Parathyroid adenoma (tissue), 2 donors: Measurements from ENCODE around the gene SBK3.

ENCODE experiments used
- H2AFZ ChIP-seq: fragments of 300-600 bp; sonication (generic); one replicate; pipeline ENCODE4 v1.7.0; 2017; ENCODE audit warnings: antibody characterized with exemption, mild to moderate bottlenecking
- H3K27ac ChIP-seq: fragments of 300-600 bp; sonication (generic); one replicate; pipeline ENCODE4 v1.7.0; 2017
- H3K27me3 ChIP-seq: fragments of 300-600 bp; sonication (generic); one replicate; pipeline ENCODE4 v1.7.0; 2017; ENCODE audit warnings: low read length; ENCODE audit not compliant: control insufficient read depth, insufficient read depth
- H3K36me3 ChIP-seq: fragments of 300-600 bp; sonication (generic); one replicate; pipeline ENCODE4 v1.7.0; 2017; ENCODE audit warnings: low read length; ENCODE audit not compliant: control insufficient read depth, insufficient read depth
- H3K4me1 ChIP-seq: fragments of 300-600 bp; sonication (generic); one replicate; pipeline ENCODE4 v1.7.0; 2017; ENCODE audit warnings: control low read depth
- H3K4me2 ChIP-seq: fragments of 300-600 bp; sonication (generic); one replicate; pipeline ENCODE4 v1.7.0; 2017; ENCODE audit warnings: low read length
- H3K4me3 ChIP-seq: fragments of 300-600 bp; sonication (generic); one replicate; pipeline ENCODE4 v1.7.0; 2017; ENCODE audit warnings: low read depth, low read length
- H3K79me2 ChIP-seq: fragments of 300-600 bp; sonication (generic); one replicate; pipeline ENCODE4 v1.7.0; 2017; ENCODE audit warnings: control low read depth
- H3K9ac ChIP-seq: fragments of 300-600 bp; sonication (generic); one replicate; pipeline ENCODE4 v1.7.0; 2017; ENCODE audit warnings: mild to moderate bottlenecking
- H3K9me3 ChIP-seq: fragments of 300-600 bp; sonication (generic); one replicate; pipeline ENCODE4 v1.7.0; 2017; ENCODE audit warnings: low read length; ENCODE audit not compliant: control insufficient read depth
- CTCF ChIP-seq: fragments of 300-600 bp; sonication (generic); IDR thresholded peaks from one replicate; pipeline ENCODE4 v1.7.0; 2017; ENCODE audit warnings: antibody characterized with exemption, mild to moderate bottlenecking
- donor health status: primary hyperparathyroidism.

SBK3 gene

DNA sequence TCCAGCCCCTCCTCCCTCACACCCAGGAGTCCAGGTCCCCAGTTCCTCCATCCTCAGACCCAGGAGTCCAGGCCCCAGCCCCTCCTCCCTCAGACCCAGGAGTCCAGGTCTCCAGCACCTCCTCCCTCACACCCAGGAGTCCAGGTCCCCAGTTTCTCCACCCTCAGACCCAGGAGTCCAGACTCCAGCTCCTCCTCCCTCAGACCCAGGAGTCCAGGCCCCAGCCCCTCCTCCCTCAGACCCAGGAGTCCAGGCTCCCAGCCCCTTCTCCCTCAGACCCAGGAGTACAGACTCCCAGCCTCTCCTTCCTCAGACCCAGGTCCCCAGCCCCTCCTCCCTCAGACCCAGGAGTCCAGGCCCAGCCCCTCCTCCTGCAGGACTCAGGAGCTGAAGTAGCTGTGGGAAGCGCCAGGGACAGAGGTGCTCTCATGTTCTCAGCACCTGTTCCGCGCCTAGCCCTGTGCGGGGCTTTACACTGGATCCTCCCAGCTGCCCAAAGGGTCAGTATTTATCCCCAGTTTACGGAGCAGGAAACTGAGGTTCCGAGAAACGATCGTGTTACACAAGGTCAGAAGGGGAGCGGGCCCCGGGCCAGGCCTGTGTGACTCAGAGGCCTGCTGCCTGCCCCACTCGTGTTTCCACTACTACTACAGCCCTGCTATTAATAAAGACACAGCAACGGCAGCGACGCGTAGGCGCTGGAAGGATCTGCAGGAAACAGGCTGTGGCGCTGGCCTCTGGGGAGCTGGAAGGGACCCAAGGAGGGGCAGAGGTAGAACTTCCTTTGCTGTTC lies 1.7 kb upstream of the SBK3 start:
- peak overlapping the region; percentile 66 for H3K27ac ChIP-seq
- H3K36me3 ChIP-seq: no peaks in the 10 kb centered on the region
- H3K79me2 ChIP-seq: no peaks in the 10 kb centered on the region
- TF ChIP-seq CTCF: no peak
- no peak overlapping the region for H2AFZ ChIP-seq
- no peak overlapping the region for H3K4me2 ChIP-seq
- no peak overlapping the region for H3K4me3 ChIP-seq
- H3K9ac ChIP-seq: no peak overlapping the region
- H3K27me3 ChIP-seq: no peaks in the 10 kb centered on the region
- H3K9me3 ChIP-seq: no peaks in the 10 kb centered on the region
- H3K4me1 ChIP-seq: no peaks in the 10 kb centered on the region

- Histone ChIP-seq H3K27ac (peak overlapping the region; percentile 66), H3K4me1 (no peaks in the 10 kb centered on the region), H3K27me3 (no peaks in the 10 kb centered on the region), H3K9ac (no peak overlapping the region), H2AFZ (no peak overlapping the region), H3K9me3 (no peaks in the 10 kb centered on the region), H3K4me2 (no peak overlapping the region), H3K79me2 (no peaks in the 10 kb centered on the region), H3K36me3 (no peaks in the 10 kb centered on the region), H3K4me3 (no peak overlapping the region)
- no peak for TF ChIP-seq CTCF
Measured at GRCh38 chr19:55546011-55546410, 668 bp upstream of the SBK3 start.

DNA sequence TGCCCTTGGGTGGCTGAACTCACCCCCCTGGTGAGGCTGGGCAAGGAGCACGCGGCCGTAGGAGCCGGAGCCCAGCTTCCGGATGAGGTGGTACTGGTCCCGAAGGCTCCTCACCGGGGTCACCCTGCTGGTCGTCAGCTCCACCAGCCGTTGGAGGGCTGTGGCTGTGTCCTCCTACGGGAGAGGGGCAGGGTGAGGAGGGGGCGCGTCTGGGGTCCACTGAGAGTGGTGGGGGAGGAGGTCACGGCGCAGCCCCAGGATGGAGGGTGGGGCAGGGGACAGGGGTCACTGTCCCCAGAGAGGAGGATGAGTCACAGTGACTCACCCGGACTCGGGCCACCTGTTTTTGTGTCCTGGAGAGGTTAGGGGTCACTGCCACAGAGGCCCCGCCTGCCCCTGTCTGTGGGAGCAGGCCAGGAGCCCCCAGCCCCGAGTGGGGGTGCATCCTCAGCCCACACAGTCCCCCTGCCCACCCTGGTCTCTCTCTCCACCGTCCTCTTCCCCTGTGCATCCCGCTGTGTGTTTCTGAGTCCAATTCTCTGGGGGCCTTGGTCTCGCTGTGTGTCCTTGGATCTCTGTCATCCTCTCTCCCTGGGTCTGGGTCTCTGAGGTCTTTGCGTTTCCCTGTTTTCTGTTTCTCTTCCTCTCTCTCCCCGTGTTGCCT lies 435 bp downstream of the SBK3 start:
- no peak for TF ChIP-seq CTCF
- Histone ChIP-seq H3K4me1 (no peaks in the 10 kb centered on the region), H3K4me3 (no peak overlapping the region), H3K4me2 (no peak overlapping the region), H3K36me3 (no peaks in the 10 kb centered on the region), H3K27ac (no peak overlapping the region), H2AFZ (no peak overlapping the region), H3K79me2 (no peaks in the 10 kb centered on the region), H3K9ac (no peak overlapping the region), H3K9me3 (no peaks in the 10 kb centered on the region), H3K27me3 (no peaks in the 10 kb centered on the region)

DNA sequence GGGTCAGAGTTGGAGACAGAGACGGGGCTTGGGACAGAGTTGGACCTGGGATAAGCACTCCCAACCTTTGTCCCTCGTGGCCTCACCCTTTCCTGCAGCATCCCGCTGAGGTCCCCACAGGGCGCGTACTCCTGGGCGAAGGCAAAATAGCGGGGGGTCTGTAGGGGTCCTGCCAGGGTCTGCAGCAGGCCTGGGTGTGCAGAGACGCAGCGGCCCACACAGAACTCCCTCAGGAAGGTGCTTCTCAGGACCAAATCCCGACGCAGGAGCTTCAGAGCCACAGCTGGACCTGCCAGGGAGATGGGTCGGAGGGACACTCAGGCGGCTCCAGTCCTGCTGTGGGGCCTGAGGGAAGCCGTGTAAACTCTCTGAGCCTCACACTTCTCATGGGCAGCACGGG lies 1.3 kb downstream of the SBK3 start:
- Histone ChIP-seq H3K27ac (no peak overlapping the region), H3K4me3 (no peak overlapping the region), H3K9ac (no peak overlapping the region), H2AFZ (no peak overlapping the region), H3K4me1 (no peaks in the 10 kb centered on the region), H3K79me2 (no peaks in the 10 kb centered on the region), H3K4me2 (no peak overlapping the region), H3K36me3 (no peaks in the 10 kb centered on the region), H3K27me3 (no peaks in the 10 kb centered on the region), H3K9me3 (no peaks in the 10 kb centered on the region)
- TF ChIP-seq CTCF: no peak
